HepG2 (cell line): ENCODE data around the gene ADARB2. TPM values are rescaled to one million over a fixed set of nuclear protein-coding genes. Genes with fewer than 3 reads are reported as not detected.

ENCODE experiments used
- ATAC-seq: fragments of 200-7000 bp; cut with Tn5 transposase; 3 replicates; pipeline ENCODE4 v1.9.1; 2020; ENCODE audit warnings: mild to moderate bottlenecking, moderate library complexity
- BruUV-seq: library from RNA; stranded (reverse); fragments of 400-500 nt; replicated peaks from 2 replicates; lab custom pipeline; 2021; lab: Mats Ljungman, UMichigan
- CTCF ChIA-PET: fragments of 300-600 bp; formaldehyde crosslinking; extraction: SDS; loops from one replicate; lab custom pipeline; 2021; ENCODE audit warnings: low total read pairs, inconsistent platforms, low intra/inter-chr PET ratio; lab: Yijun Ruan, JAX
- POLR2A ChIA-PET: fragments of 350-600 bp; sonication (Branson Sonifier 250); formaldehyde crosslinking; loops from one replicate; lab custom pipeline; 2020; ENCODE audit warnings: antibody characterized with exemption, inconsistent platforms; lab: Yijun Ruan, JAX
- DNase-seq: peaks from one replicate; pipeline ENCODE4 v3.0.0-alpha.2; 2015; ENCODE audit warnings: low spot score
- FAIRE-seq: peaks from 3 replicates; lab custom pipeline; 2011; peaks lifted over from hg19 to GRCh38; lab: Jason Lieb, UNC
- H2AFZ ChIP-seq: one replicate; pipeline ENCODE4 v1.6.1; 2011; ENCODE audit warnings: low read length, inconsistent platforms
- H3K27ac ChIP-seq: fragments of 300-600 bp; 3 replicates; pipeline ENCODE4 v1.8.0; 2011; ENCODE audit warnings: mixed run types, mild to moderate bottlenecking, mixed read lengths, low read length, inconsistent platforms; ENCODE audit not compliant: insufficient read depth; ENCODE audit errors: extremely low read length
- H3K27me3 ChIP-seq, 2 experiments: fragments of 200-600 bp in 1 of 2; 2 replicates in 1 of 2; 3 replicates in 1 of 2; pipeline versions ENCODE4 v1.6.0 to v1.8.0; 2011; ENCODE audit warnings: low read length in 2 of 2, mild to moderate bottlenecking in 2 of 2, moderate library complexity in 2 of 2, inconsistent platforms in 1 of 2; ENCODE audit not compliant: insufficient read depth in 2 of 2, control insufficient read depth in 1 of 2
- H3K36me3 ChIP-seq, 2 experiments: fragments of 200-600 bp in 1 of 2; replicated peaks in 1 of 2; 2 replicates in 1 of 2; 3 replicates in 1 of 2; pipeline versions ENCODE4 v1.5.1 to v1.8.0; 2011; ENCODE audit warnings: low read length in 2 of 2, inconsistent platforms in 1 of 2; ENCODE audit not compliant: insufficient read depth in 2 of 2, control insufficient read depth in 1 of 2
- H3K4me1 ChIP-seq: 2 replicates; pipeline ENCODE4 v1.5.1; 2012; ENCODE audit warnings: low read length, inconsistent platforms; ENCODE audit not compliant: insufficient read depth
- H3K4me2 ChIP-seq: 2 replicates; pipeline ENCODE4 v1.6.0; 2011; ENCODE audit warnings: low read depth, low read length, inconsistent platforms
- H3K4me3 ChIP-seq, 3 experiments: fragments of 200-600 bp in 1 of 3; sonication (generic), shearing (Covaris generic) in 1 of 3; replicated peaks in 1 of 3; 2 replicates each; pipeline ENCODE4 v1.5.1; 2011 to 2016; ENCODE audit warnings: low read length in 3 of 3, inconsistent platforms in 2 of 3, low read depth in 2 of 3, mild to moderate bottlenecking in 2 of 3, control low read depth in 1 of 3, mixed read lengths in 1 of 3; ENCODE audit not compliant: insufficient read depth in 1 of 3
- H3K79me2 ChIP-seq: one replicate; pipeline ENCODE4 v1.6.1; 2011; ENCODE audit warnings: low read length, inconsistent platforms; ENCODE audit not compliant: insufficient read depth
- H3K9ac ChIP-seq: 2 replicates; pipeline ENCODE4 v1.6.0; 2011; ENCODE audit warnings: mild to moderate bottlenecking, low read depth, low read length, inconsistent platforms; ENCODE audit not compliant: insufficient read depth
- H3K9me3 ChIP-seq: 2 replicates; pipeline ENCODE4 v1.5.1; 2012; ENCODE audit warnings: mild to moderate bottlenecking, low read length
- H4K20me1 ChIP-seq: 2 replicates; pipeline ENCODE4 v1.6.0; 2011; ENCODE audit warnings: inconsistent platforms, mild to moderate bottlenecking, low read length, moderate library complexity; ENCODE audit not compliant: insufficient read depth
- ATF1 ChIP-seq: IDR thresholded peaks from 2 replicates; pipeline ENCODE4 v1.6.1; 2016; ENCODE audit warnings: mild to moderate bottlenecking, control low read depth
- GPN1 ChIP-seq: sonication (generic); formaldehyde crosslinking; IDR thresholded peaks from 2 replicates; pipeline ENCODE4 v1.5.1; 2020; ENCODE audit warnings: missing genetic modification reagents, borderline replicate concordance
- MED1 ChIP-seq: sonication (generic); formaldehyde crosslinking; IDR thresholded peaks from 2 replicates; pipeline ENCODE4 v1.4.0; 2020; ENCODE audit warnings: missing genetic modification reagents
- POLR2AphosphoS5 ChIP-seq: IDR thresholded peaks from 2 replicates; pipeline ENCODE4 v1.6.1; 2012; ENCODE audit warnings: low read depth, low read length
- TGIF2 ChIP-seq: IDR thresholded peaks from 2 replicates; pipeline ENCODE4 v1.6.1; 2016; ENCODE audit warnings: control low read depth, missing compliant biosample characterization
- ZFP82 ChIP-seq: sonication (generic); formaldehyde crosslinking; IDR thresholded peaks from 2 replicates; pipeline ENCODE4 v1.5.1; 2020; ENCODE audit warnings: mild to moderate bottlenecking, missing genetic modification reagents, borderline replicate concordance
- ZNF441 ChIP-seq: sonication (generic); formaldehyde crosslinking; IDR thresholded peaks from 2 replicates; pipeline ENCODE4 v1.7.0; 2021; ENCODE audit warnings: missing genetic modification reagents, borderline replicate concordance
- ZNF549 ChIP-seq: sonication (generic); formaldehyde crosslinking; IDR thresholded peaks from 2 replicates; pipeline ENCODE4 v1.5.0; 2020; ENCODE audit warnings: missing genetic modification reagents
- WGBS: methylation state at CpG from one replicate; pipeline ENCODE4 v1.1.6; 2017; ENCODE audit warnings: low lambda C conversion rate; 5-methylcytosine and 5-hydroxymethylcytosine counted together
- in situ Hi-C: cut with HindIII; loops from 2 replicates; pipeline ENCODE4 v1.10.0; 2017; ENCODE audit warnings: low pct_unique_long_range_greater_than_20kb; ENCODE audit not compliant: extremely low pct_ligation_motif_present
- intact Hi-C: fragments of 100-400 bp; cut with micrococcal nuclease; formaldehyde crosslinking; loops from one replicate; pipeline ENCODE4 v1.10.0; 2022; ENCODE audit not compliant: unreplicated experiment
- polyA plus RNA-seq, 8 experiments: library from polyadenylated mRNA; depleted of rRNA in 3 of 8; stranded (reverse) in 7 of 8; unstranded in 1 of 8; fragments of >200 nt; fragmentation: Illumina TruSeq in 4 of 8; extraction: Trizol in 4 of 8; gene quantifications; 2 replicates each; pipeline versions ENCODE4 v1.2.1 to v1.2.3, GENCODE V29; 2011 to 2016; ENCODE audit warnings: low read depth in 4 of 8, missing spikeins in 1 of 8, mixed read lengths in 1 of 8; ENCODE audit not compliant: insufficient read depth in 1 of 8
- total RNA-seq, 5 experiments: library from RNA; depleted of rRNA; stranded (reverse); fragments of >200 nt; fragmentation: Illumina TruSeq; extraction: Trizol; gene quantifications; 2 replicates each; pipeline ENCODE4 v1.2.3, GENCODE V29; 2016; ENCODE audit warnings: low read depth in 1 of 5
- TF ChIP-seq, protein P1 (sequence below): sonication (generic); formaldehyde crosslinking; IDR thresholded peaks from 2 replicates; pipeline ENCODE4 v1.4.0; 2020; ENCODE audit warnings: missing genetic modification reagents, borderline replicate concordance
- TF ChIP-seq, protein P2 (sequence below), 2 experiments: fragments of 450-650 bp in 1 of 2; sonication (generic) in 1 of 2; formaldehyde crosslinking; IDR thresholded peaks; 2 replicates each; pipeline versions ENCODE4 v1.5.0 to v1.8.0; 2020 to 2022; ENCODE audit warnings: mild to moderate bottlenecking in 1 of 2, missing genetic modification reagents in 1 of 2

The ADARB2 gene
- total and polyA plus RNA-seq, 2 of the 13 experiments (the other 11 are each of a cell fraction or from before 2014, with no cell fraction given) = not detected

DNA sequence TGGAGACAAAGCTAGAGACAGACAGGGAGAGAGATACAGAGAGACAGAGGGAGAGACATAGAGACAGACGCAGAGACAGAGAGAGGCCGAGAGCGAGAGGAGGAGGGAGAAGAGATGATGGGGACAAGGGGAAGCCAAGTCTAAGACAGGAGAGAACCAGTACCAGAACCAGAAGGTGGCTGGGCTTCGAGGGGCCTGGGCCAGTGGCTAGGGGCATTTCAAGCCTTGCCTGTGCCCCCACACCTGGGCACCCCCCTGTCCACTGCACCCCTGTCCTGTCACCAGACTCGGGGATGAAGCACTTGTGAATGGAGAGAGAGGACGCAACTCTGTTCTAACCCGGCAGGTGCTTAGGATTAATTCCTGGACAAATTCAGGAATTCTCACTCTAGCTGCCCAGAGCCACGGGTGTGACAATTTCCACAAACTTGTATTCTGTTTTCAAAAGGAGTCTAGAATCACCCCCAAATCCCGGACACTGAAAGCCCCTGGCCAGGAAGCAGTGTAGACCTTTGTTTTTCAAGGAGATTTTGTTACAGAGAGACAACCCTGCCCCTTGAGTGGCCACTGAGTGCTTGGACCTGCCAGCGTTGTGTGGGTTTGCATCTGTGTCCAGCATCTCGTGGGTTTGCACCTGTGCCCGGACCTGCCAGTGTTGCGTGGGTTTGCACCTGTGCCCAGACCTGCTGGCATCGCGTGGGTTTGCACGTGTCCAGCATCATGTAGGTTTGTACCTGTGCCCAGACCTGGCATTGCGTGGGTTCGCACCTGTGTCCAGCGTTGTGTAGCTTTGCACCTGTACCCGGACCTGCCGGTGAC lies 523.9 kb downstream of the ADARB2 start:
- POLR2A ChIA-PET = no interaction called here
- intact Hi-C loops = no loop called here
- ATAC-seq (no peak), DNase-seq (no peak), FAIRE-seq (no peak)
- Histone ChIP-seq H3K4me1 (no peaks in the 10 kb centered on the region), H3K27me3 (peaks cover 15 to 76% of the 10 kb centered on the region in 2 experiments), H4K20me1 (no peaks in the 10 kb centered on the region), H3K4me2 (no peak overlapping the region), H2AFZ (no peak overlapping the region), H3K4me3 (no peak overlapping the region), H3K27ac (no peak overlapping the region), H3K36me3 (no peaks in the 10 kb centered on the region), H3K79me2 (no peaks in the 10 kb centered on the region), H3K9me3 (no peaks in the 10 kb centered on the region), H3K9ac (no peak overlapping the region)
- TF ChIP-seq TGIF2 (CRISPR knock-in tag) (no peak), POLR2AphosphoS5 (no peak), ZNF441 (CRISPR knock-in tag) (no peak)
- no TSS peak for BruUV-seq
- WGBS = 7% methylated on average over 13 of the region's 21 CpGs
- in situ Hi-C loops = no loop called here
- CTCF ChIA-PET = no interaction called here

DNA sequence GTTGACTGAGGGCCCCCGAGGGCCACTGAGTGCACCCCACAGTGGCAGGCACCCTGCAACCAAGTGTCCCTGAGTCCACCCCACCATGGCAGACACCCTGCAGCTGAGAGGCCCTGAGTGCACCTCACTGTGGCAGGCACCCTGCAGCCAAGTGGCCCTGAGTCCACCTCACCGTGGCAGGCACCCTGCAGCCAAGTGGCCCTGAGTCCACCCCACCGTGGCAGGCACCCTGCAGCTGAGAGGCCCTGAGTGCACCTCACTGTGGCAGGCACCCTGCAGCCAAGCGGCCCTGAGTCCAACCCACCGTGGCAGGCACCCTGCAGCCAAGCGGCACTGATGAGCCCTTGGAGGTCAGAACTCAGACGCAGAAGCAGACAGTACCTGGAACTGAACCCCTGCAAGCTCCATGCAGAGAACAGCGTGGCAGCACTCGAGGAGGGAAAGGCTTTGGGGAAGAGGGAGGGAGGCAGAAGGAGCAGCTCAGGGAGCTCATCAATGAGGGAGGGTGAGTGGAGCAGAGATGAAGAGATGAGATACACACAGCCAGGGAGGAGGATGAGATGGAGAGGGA lies 524.7 kb downstream of the ADARB2 start:
- POLR2A ChIA-PET = no interaction called here
- no TSS peak for BruUV-seq
- TF ChIP-seq ZFP82 (no peak), GPN1 (CRISPR knock-in tag) (no peak), ZNF549 (CRISPR knock-in tag) (no peak), ATF1 (no peak), MED1 (CRISPR knock-in tag) (no peak)
- TF ChIP-seq, protein P1, sequence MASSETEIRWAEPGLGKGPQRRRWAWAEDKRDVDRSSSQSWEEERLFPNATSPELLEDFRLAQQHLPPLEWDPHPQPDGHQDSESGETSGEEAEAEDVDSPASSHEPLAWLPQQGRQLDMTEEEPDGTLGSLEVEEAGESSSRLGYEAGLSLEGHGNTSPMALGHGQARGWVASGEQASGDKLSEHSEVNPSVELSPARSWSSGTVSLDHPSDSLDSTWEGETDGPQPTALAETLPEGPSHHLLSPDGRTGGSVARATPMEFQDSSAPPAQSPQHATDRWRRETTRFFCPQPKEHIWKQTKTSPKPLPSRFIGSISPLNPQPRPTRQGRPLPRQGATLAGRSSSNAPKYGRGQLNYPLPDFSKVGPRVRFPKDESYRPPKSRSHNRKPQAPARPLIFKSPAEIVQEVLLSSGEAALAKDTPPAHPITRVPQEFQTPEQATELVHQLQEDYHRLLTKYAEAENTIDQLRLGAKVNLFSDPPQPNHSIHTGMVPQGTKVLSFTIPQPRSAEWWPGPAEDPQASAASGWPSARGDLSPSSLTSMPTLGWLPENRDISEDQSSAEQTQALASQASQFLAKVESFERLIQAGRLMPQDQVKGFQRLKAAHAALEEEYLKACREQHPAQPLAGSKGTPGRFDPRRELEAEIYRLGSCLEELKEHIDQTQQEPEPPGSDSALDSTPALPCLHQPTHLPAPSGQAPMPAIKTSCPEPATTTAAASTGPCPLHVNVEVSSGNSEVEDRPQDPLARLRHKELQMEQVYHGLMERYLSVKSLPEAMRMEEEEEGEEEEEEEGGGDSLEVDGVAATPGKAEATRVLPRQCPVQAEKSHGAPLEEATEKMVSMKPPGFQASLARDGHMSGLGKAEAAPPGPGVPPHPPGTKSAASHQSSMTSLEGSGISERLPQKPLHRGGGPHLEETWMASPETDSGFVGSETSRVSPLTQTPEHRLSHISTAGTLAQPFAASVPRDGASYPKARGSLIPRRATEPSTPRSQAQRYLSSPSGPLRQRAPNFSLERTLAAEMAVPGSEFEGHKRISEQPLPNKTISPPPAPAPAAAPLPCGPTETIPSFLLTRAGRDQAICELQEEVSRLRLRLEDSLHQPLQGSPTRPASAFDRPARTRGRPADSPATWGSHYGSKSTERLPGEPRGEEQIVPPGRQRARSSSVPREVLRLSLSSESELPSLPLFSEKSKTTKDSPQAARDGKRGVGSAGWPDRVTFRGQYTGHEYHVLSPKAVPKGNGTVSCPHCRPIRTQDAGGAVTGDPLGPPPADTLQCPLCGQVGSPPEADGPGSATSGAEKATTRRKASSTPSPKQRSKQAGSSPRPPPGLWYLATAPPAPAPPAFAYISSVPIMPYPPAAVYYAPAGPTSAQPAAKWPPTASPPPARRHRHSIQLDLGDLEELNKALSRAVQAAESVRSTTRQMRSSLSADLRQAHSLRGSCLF = no peak
- TF ChIP-seq, protein P2, sequence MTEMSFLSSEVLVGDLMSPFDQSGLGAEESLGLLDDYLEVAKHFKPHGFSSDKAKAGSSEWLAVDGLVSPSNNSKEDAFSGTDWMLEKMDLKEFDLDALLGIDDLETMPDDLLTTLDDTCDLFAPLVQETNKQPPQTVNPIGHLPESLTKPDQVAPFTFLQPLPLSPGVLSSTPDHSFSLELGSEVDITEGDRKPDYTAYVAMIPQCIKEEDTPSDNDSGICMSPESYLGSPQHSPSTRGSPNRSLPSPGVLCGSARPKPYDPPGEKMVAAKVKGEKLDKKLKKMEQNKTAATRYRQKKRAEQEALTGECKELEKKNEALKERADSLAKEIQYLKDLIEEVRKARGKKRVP (CRISPR knock-in tag; IDR thresholded peaks at IDR 0.05) = no peak

More for the DNA sequence above, 524.7 kb downstream of the ADARB2 start:
- intact Hi-C loops (no loop called here), in situ Hi-C loops (no loop called here)
- Histone ChIP-seq H2AFZ (no peak overlapping the region), H3K27ac (no peak overlapping the region), H3K4me3 (no peak overlapping the region), H4K20me1 (no peaks in the 10 kb centered on the region), H3K27me3 (peaks cover 17 to 84% of the 10 kb centered on the region in 2 experiments), H3K9ac (no peak overlapping the region), H3K9me3 (no peaks in the 10 kb centered on the region), H3K4me2 (no peak overlapping the region), H3K36me3 (no peaks in the 10 kb centered on the region), H3K4me1 (no peaks in the 10 kb centered on the region), H3K79me2 (no peaks in the 10 kb centered on the region)
- ATAC-seq = no peak
- no peak for DNase-seq
- FAIRE-seq = no peak
- CTCF ChIA-PET = no interaction called here
- WGBS = 2% methylated on average over 9 of the region's 9 CpGs
